ENCODE measurements around the gene FUT2. TPM values are rescaled to one million over a fixed set of nuclear protein-coding genes. Genes with fewer than 3 reads are reported as not detected.

Gene FUT2
- total RNA-seq, 1 donor = not detected

GRCh38 chr19:48663667-48664066 is 32.1 kb upstream of the FUT2 start:
- TF ChIP-seq CTCF (IDR thresholded peaks at IDR 0.05; ENCODE audit: insufficient read depth, low read depth, low read length) = no peak
- H3K4me3 ChIP-seq (ENCODE audit: low read depth, low read length) = no peak overlapping the region
- no peak for DNase-seq (ENCODE audit: low read depth)

- no peak for DNase-seq (ENCODE audit: low read depth)
- no peak overlapping the region for H3K4me3 ChIP-seq (ENCODE audit: low read depth, low read length)
- no peak for TF ChIP-seq CTCF (IDR thresholded peaks at IDR 0.05; ENCODE audit: insufficient read depth, low read depth, low read length)
Observed at GRCh38 chr19:48664476-48664875, 31.3 kb upstream of the FUT2 start.

- no peak for TF ChIP-seq CTCF (IDR thresholded peaks at IDR 0.05; ENCODE audit: insufficient read depth, low read depth, low read length)
- no peak overlapping the region for H3K4me3 ChIP-seq (ENCODE audit: low read depth, low read length)
- DNase-seq (ENCODE audit: low read depth) = no peak
Observed at GRCh38 chr19:48665786-48666185, 30.0 kb upstream of the FUT2 start.

- H3K4me3 ChIP-seq (ENCODE audit: low read depth, low read length) = no peak overlapping the region
- no peak for DNase-seq (ENCODE audit: low read depth)
- no peak for TF ChIP-seq CTCF (IDR thresholded peaks at IDR 0.05; ENCODE audit: insufficient read depth, low read depth, low read length)
Observed at GRCh38 chr19:48668332-48668731, 27.4 kb upstream of the FUT2 start.

GRCh38 chr19:48668761-48669160 is 27.0 kb upstream of the FUT2 start:
- DNase-seq (ENCODE audit: low read depth) = no peak
- no peak overlapping the region for H3K4me3 ChIP-seq (ENCODE audit: low read depth, low read length)

GRCh38 chr19:48669903-48670668 is 25.7 kb upstream of the FUT2 start:
- TF ChIP-seq CTCF (IDR thresholded peaks at IDR 0.05; ENCODE audit: insufficient read depth, low read depth, low read length) = no peak
- no peak overlapping the region for H3K4me3 ChIP-seq (ENCODE audit: low read depth, low read length)
- no peak for DNase-seq (ENCODE audit: low read depth)

More at GRCh38 chr19:48668761-48669160, 27.0 kb upstream of the FUT2 start:
- TF ChIP-seq CTCF (IDR thresholded peaks at IDR 0.05; ENCODE audit: insufficient read depth, low read depth, low read length) = no peak

Measured in fibroblast of villous mesenchyme (primary cell).